SK-N-DZ (cell line): Measurements from ENCODE around the gene ATXN2. TPM values are rescaled to one million over a fixed set of nuclear protein-coding genes. Genes with fewer than 3 reads are reported as not detected.
"Not testable (repeated sequence)": the region's sequence is repeated elsewhere in the genome, so short reads cannot be mapped to it uniquely, and the experiment has no call there.

ENCODE experiments used
- DNase-seq: peaks from one replicate; pipeline ENCODE4 v3.0.0-alpha.2; 2015; ENCODE audit warnings: low spot score
- polyA plus RNA-seq, 2 experiments: library from polyadenylated mRNA; depleted of rRNA; stranded (reverse); fragments of >200 nt; gene quantifications; 2 replicates each; pipeline ENCODE4 v1.2.3, GENCODE V29; 2014

Gene ATXN2, protein sequence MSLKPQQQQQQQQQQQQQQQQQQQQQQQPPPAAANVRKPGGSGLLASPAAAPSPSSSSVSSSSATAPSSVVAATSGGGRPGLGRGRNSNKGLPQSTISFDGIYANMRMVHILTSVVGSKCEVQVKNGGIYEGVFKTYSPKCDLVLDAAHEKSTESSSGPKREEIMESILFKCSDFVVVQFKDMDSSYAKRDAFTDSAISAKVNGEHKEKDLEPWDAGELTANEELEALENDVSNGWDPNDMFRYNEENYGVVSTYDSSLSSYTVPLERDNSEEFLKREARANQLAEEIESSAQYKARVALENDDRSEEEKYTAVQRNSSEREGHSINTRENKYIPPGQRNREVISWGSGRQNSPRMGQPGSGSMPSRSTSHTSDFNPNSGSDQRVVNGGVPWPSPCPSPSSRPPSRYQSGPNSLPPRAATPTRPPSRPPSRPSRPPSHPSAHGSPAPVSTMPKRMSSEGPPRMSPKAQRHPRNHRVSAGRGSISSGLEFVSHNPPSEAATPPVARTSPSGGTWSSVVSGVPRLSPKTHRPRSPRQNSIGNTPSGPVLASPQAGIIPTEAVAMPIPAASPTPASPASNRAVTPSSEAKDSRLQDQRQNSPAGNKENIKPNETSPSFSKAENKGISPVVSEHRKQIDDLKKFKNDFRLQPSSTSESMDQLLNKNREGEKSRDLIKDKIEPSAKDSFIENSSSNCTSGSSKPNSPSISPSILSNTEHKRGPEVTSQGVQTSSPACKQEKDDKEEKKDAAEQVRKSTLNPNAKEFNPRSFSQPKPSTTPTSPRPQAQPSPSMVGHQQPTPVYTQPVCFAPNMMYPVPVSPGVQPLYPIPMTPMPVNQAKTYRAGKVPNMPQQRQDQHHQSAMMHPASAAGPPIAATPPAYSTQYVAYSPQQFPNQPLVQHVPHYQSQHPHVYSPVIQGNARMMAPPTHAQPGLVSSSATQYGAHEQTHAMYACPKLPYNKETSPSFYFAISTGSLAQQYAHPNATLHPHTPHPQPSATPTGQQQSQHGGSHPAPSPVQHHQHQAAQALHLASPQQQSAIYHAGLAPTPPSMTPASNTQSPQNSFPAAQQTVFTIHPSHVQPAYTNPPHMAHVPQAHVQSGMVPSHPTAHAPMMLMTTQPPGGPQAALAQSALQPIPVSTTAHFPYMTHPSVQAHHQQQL
- polyA plus RNA-seq (2014; cell fraction: cytosol; rRNA removed): 17.5 and 33.5 TPM in 2 replicates
- polyA plus RNA-seq (2014; cell fraction: nucleus; rRNA removed): 42.0 and 53.1 TPM in 2 replicates

DNA sequence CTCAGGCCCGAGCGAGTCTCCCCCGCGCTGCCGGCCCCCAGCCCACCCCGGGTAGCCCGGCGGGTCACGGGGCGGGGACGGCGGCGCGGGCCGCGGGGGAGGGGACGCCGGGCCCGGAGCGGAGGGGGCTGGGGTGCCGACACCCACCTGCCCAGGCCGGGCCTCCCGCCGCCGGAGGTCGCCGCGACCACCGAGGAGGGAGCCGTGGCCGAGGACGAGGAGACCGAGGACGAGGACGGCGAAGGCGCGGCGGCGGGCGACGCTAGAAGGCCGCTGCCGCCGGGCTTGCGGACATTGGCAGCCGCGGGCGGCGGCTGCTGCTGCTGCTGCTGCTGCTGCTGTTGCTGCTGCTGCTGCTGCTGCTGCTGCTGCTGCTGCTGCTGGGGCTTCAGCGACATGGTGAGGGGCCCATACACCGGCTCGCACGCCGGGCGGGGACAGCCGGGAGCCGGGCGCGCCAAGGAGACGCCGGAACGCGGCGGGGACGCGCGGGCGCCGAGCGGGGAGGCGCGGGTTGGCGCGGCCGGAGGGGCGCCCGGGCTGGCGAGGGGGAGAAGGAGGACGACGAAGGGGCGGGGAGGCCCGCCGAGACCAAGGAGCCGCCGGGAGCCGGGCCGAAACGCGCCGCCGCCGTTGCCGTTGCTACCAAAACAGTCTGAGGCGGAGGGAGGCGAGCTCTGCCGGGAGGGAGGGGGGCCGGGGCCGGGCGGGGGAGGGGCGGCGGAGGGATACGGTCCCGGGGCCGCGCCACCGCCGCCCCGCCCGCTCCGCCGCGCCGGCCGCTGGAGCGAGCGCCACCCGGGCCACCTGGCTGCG lies at the start of gene ATXN2:
Gene ATXN2 (minus strand): TSS at position 679 of the 816 bp plus-strand sequence. CDS start 281 bp downstream, at position 398.
- DNase-seq: peak; percentile 23

DNA sequence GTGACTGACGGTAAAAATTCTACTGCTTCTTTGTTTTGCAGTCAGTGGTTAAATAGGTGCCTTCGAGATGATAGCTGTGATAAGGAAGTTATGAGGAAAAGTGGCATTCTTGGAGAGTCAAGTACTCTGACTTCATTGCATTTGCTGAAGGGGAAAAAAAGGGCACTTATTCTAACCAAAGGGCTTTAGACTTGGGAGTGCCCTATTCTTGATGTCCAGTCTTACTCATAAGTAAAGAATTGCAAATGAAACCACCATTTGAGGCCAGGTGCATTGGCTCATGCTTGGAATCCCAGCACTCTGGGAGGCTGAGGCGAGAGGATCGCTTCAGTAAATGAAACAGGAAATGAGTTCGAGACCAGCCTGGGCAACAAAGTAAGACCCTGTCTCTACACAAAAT lies 46.3 kb upstream of the ATXN2 start:
- DNase-seq: no peak

DNA sequence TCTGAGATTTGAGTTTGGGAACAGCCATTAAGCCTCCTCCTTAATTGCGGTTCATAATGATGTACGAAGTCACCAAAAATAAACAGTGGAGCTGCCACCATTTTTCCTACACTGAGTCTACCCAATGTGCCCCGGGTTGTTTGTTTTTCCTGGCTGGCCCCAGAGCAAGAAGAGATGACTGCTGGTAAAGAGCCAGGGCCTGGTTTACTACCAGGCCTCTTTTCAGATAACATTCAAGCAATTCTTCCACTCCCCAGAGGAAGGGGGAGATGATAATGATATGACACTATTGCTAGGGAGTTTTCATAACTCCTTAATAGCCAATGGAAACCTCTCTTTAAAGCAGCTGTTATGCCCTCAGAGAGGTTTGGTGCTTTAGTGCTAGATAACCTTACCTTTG lies 44.3 kb upstream of the ATXN2 start:
- no peak for DNase-seq

DNA sequence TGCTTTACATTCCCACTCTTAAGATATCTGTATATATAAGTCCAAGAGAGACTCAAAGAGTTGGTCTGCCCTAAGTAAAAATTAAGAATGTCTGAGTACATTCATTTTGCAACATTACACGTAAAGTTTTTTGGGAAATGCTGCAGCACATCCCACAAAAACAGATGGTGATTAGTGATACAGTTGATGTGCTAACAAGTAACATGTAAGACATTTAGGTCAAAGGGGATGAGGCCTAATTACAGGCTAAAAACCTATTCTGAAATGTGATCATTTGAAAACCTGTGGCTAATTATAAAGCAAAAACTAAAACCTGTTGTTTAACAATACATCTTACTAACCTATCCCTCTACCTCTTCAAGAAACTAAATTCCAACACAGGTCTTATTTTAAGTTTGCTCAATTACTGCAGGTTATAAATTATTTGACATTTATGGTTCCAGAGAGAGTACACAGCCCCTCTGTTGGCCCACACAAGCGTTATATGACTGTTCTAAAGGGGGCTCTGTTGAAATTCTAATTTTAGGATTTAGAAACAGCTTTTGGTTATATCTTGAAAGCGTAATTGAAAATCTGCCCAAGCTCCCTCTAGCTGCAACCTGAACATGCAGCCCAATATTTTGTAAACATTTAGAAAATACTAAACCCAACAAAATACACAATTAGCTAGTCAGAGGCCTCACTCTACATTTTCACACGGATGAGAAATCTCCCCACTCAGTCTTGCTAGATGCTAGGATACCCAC lies 43.7 kb upstream of the ATXN2 start:
- no peak for DNase-seq

DNA sequence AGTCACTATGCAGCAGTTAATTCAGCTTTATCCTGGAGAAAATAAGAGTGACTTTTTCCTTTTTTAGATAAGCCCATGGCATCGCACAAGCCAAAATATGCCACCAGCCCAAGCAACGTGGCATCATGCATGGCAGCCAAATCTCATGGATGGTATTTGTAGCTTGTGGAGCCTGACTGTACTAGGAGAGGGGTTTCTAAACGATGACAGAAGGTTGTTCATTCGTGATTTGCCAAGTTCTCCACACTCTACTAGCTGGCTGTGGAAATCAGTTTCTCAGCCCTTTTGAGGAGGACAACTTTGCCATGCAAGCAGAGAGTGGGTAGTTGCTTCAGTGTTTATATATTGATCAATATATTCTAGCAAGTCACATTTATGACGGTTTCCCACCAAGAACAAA lies 41.4 kb upstream of the ATXN2 start:
- DNase-seq: no peak

DNA sequence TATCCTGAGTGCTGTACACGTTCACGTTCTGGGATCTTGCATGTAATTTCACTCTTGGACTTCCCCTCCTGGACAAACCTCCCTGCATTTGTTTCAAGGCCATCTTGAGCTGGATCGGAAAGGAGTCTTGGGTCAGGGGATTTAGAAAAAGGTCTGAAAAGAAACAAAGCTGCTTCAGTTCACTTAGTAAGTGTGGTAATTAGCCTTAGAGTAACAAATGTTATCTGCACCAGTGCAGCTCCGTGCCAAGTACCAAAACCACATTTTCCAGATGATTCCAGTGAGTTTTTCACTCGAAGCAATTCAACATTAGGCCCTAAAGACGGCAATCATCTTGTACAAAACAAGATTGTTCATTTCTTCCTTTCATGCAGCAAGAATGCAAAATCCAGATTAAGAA lies 39.4 kb upstream of the ATXN2 start:
- no peak for DNase-seq

DNA sequence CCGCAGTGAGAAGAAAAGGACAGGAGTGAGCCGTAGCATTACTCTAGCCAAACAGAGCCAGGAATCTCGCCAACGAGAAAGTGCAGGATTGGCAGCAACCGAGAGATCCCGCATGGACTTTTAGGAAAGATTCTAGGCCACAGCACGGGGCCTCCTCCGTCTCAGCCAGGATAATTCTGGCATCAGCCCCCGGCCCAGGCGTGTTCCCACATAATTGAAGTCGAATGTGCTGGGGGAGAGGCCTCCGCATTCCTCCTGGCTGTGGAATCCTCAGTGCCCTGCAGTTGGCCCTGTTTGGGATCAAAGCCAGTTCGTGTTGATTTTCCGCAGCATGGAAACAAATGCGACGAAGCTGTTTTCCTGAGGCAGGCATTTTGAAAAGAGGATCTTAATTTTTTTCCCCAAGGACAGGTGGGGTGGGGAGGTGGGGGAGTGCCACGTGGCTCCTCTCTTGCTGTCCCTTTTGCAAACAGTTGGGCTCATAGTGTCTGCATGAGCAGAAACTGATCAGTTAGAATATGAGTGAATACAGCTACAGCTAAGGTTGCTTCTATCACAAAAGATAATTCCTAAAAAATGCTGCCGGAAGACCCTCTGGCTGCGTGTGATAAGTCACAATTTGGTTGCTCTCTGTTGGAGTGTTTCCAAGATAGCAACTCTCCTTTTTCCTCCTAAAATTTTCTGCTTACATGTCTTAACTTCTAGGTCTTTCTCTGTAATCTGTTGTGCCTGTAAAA lies 37.3 kb upstream of the ATXN2 start:
- no peak for DNase-seq

DNA sequence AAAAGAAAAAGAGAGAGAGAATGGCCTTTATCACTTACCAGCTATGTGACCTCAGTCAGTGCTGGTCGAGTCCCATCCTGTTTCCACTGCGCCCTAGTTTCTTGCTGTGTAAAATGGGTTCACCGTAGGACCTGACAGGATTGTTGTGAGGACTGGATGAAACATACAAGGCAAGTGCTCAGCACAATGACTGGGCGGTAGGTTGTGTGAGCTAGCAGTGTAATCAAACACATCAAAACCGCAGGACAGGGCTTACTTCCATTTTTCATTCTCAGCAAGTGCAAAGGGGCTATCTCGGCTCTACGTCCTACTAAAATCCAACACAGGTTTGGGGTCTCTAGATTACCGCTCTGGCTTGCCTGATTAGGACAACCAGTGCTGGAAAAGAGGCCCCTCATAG lies 36.4 kb upstream of the ATXN2 start:
- DNase-seq: no peak

DNA sequence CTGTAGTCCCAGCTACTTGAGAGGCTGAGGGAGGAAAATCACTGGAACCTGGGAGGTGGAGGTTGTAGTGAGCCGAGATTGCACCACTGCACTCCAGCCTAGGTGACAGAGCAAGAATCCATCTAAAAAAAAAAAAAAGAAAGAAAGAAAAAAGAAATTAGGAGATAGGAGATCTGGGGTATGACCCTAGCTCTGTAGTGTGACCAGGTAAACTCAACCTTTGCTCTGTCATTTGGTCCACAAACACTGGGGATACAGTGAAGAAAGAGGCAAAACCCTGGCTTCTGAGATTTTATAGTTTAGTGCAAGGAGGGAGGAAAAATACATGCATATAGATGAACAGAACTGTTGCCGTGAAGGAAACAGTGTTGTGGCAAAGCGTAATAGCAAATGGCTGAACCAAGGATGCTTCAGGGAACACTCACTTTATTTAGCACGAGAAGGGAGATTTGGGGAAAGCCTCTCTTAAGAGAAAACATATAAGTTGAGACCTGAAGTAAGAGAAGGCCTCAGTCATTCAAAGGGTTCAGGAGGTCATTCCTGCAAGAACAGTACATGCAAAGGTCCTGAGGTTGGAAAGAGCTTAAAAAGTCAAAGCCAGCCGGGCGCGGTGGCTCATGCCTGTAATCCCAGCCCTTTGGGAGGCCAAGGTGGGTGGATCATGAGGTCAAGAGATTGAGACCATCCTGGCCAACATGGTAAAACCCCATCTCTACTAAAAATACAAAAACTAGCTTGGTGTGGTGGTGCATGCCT lies 29.6 kb upstream of the ATXN2 start:
- DNase-seq: no peak

DNA sequence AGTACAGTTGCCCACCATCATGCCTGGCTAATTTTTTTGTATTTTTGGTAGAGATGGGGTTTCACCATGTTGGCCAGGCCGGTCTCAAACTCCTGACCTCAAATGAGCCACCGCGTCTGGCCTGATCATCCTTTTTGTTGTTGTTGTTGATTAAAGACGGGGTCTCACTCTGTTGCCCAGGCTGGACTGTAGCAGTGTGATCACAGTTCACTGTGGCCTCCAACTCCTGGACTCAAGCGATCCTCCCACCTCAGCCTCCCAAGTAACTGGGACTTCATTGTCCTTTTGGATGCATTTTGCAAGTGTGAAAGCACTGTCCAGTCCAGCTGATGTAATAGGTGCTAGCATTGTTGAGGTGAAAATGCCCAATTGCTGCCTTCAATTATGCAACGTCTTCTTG lies 27.1 kb upstream of the ATXN2 start:
- DNase-seq: no peak

DNA sequence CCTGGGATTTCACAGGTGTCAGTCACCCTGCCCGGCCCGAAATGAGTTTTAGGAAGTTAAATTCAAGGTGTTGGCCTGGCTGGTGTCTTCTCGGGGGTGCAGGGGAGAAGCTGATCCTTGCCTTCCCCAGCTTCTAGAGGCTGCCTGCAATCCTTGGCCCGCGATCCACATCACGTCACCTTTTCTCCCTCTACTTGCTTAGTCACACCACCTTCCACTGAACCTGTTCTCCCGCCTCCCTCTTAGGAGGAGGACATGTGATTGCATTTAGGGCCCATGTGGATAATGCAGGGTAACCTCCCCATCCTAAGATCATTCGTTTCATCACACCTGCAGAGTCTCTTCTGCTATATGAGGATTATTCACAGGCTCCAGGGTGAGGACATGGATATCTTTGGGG lies 25.4 kb upstream of the ATXN2 start:
- no peak for DNase-seq

DNA sequence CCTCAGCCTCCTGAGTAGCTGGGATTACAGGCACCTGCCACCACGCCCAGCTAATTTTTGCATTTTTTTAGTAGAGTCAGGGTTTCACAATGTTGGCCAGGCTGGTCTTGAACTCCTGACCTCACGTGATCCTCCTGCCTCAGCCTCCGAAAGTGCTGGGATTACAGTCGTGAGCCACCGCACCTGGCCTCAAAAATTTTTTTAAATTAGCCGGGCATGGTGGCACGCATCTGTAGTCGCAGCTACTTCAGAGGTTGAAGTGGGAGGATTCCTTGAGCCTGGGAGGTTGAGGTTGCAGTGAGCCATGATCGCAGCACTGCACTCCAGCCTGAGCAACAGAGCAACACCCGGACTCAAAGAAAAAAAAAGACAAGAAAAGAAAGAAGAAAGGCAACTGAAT lies 18.7 kb upstream of the ATXN2 start:
- DNase-seq: not testable (repeated sequence)

DNA sequence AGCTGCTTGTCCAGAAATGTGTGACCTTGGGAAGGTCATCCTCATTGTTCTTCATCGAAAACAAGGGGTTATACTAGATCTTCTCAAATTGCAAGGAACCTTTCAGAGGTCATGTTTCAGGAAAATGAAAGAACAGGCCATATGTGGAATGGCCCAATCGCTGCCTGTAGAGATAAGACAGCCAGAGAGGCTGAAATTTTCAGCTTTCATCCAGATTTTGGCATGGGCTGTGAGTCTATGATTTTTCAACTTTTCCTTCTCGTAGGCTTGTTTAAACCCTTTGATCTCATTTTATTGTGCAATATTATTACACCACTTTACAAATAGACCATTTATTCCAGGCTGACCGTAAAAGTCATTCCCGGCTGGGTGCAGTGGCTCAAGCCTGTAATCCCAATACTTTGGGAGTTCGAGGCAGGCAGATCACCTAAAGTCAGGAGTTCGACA lies 17.1 kb upstream of the ATXN2 start:
- no peak for DNase-seq

DNA sequence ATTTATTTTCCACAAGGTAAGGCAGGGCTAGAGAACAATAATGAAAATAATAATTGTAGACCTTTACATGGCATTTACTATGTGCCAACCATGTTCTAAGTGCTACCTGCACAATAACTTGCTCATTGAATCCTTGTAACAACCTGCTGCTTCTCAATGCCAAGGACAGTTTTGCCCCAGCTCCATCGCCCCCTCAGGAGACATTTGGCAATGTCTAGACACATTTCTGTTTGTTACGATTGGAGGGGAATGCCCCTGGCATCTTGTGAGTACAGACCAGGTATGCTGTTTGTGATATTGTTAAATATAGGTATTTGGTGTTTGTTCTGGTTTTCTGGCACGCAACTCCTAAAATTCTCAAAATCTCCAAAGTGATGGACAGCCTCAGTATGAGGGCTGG lies 8.1 kb upstream of the ATXN2 start:
- no peak for DNase-seq

DNA sequence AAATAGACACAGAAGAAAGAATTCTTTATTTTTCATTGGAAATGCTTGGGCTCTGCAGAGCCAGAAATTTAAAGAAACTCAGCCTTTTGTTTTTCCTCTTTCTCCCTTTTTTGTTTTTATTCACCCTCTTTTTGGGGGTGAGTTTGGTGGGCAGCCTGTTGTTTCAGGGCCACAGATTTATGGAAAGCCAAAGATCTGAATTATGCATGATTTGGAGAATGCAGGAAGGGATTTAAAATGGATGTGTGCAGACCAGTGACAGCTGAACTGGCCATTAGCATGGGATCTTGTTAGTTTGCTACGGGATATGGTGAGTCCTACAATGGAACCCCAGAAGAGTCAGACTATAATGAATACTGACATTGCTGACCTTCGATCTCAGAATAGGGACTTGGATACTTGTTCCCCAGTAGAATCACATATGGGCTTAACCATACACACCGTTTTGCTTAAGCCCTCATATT lies 7.7 kb upstream of the ATXN2 start:
- DNase-seq: no peak

DNA sequence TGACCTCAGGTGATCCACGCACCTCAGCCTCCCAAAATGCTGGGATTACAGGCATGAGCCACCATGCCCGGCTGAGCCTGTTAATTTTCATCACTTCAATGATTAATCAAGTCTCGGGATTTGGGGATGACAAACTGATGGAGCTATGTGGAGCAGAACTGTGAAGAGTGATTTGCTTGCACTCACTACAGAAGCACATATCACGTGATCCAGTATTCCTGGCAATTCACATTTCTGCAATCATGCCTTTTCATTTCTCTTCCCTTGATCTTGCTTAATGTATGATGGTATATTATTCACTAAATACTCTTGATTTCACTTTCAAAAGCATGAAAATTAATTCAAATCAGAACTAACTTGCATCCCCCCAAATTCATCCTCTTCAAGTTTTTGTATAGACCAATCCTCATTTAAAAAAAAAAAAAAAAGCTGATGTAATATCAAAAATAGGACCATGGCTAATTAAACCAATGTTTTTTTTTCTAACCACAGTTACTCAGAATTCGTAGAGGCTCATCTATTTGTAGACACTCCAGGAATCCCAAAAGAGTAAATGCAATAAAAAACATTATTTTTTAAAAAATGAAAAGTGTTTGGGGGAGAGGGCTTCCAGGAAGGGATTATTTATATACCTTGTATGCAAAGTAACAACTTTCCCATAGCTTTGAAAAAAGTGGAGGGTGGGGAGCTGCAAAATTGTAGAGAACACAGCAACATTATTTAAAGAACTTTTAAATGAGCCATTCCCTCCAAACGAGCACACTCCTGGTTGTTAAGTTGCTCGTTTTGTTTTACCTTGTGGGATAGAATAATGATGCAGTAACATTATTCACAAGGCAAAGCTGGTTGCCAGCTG lies 7.0 kb upstream of the ATXN2 start:
- DNase-seq: no peak

DNA sequence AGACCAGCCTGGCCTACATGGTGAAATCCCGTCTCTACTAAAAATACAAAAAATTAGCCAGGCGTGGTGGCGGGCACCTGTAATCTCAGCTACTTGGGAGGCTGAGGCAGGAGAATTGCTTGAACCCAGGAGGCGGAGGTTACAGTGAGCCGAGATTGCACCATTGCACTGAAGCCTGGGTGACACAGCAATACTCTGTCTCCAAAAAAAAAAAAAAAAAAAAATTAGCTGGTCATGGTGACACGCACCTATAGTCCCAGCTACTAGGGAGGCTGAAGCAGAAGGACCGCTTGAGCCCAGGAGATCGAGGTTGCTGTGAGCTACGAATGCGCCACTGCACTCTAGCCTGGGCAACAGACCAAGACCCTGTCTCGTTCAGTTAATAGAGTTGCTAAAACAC lies 3.7 kb upstream of the ATXN2 start:
- not testable (repeated sequence) for DNase-seq

DNA sequence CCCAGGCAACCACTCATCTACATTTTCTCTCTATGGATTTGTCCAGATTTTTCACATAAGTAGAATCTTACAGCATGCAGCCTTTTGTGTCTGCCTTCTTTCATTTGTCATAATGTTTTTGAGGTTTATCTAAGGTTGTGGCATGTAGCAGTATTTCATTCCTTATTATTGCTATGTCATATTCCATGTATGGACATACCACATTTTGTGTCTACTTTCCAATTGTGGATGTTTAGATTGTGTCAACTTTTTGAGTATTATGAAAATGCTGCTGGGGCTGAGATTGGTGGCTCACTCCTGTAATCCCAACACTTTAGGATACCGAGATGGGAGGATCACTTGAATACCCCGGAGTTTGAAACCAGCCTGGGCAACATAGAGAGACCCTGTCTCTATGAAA lies 3.2 kb upstream of the ATXN2 start:
- no peak for DNase-seq
